DOHH2 (cell line): Measurements from ENCODE around the gene LYVE1.

Experiments
- H3F3A ChIP-seq: fragments of 200-600 bp; sonication (generic), shearing (Covaris generic); 2 replicates; pipeline ENCODE4 v1.6.0; 2016; ENCODE audit warnings: antibody characterized with exemption, mild to moderate bottlenecking; ENCODE audit not compliant: control insufficient read depth, insufficient read depth
- H3K27ac ChIP-seq: fragments of 200-600 bp; sonication (generic); 2 replicates; pipeline ENCODE4 v1.5.1; 2014; ENCODE audit warnings: low read depth, mild to moderate bottlenecking, low read length, moderate library complexity
- H3K27me3 ChIP-seq: fragments of 200-600 bp; sonication (generic); 2 replicates; pipeline ENCODE4 v1.6.1; 2014; ENCODE audit warnings: mild to moderate bottlenecking, low read length, mixed read lengths; ENCODE audit not compliant: control insufficient read depth
- H3K36me3 ChIP-seq: fragments of 200-600 bp; sonication (generic); 2 replicates; pipeline ENCODE4 v1.6.1; 2014; ENCODE audit warnings: mild to moderate bottlenecking, low read length, moderate library complexity, mixed read lengths; ENCODE audit not compliant: control insufficient read depth
- H3K4me1 ChIP-seq: fragments of 200-600 bp; sonication (generic); 2 replicates; pipeline ENCODE4 v1.6.1; 2014; ENCODE audit warnings: mild to moderate bottlenecking, low read length, mixed read lengths; ENCODE audit not compliant: control insufficient read depth
- H3K4me2 ChIP-seq: fragments of 200-600 bp; sonication (generic); 2 replicates; pipeline ENCODE4 v1.6.0; 2014; ENCODE audit warnings: mild to moderate bottlenecking, low read length, moderate library complexity
- H3K4me3 ChIP-seq: fragments of 200-600 bp; sonication (generic); 2 replicates; pipeline ENCODE4 v1.5.1; 2014; ENCODE audit warnings: mild to moderate bottlenecking, low read length, mixed read lengths
- H3K79me2 ChIP-seq: fragments of 200-600 bp; sonication (generic); 2 replicates; pipeline ENCODE4 v1.6.1; 2014; ENCODE audit warnings: mild to moderate bottlenecking, low read length, mixed read lengths; ENCODE audit not compliant: control insufficient read depth
- H3K9me2 ChIP-seq: fragments of 200-600 bp; sonication (generic); replicated peaks from 2 replicates; pipeline ENCODE4 v1.6.1; 2014; ENCODE audit warnings: mild to moderate bottlenecking, low read length, mixed read lengths; ENCODE audit not compliant: control insufficient read depth
- H3K9me3 ChIP-seq: fragments of 200-600 bp; sonication (generic); 2 replicates; pipeline ENCODE4 v1.6.1; 2014; ENCODE audit warnings: antibody characterized with exemption, low read length, mixed read lengths; ENCODE audit not compliant: control insufficient read depth, insufficient read depth
- H4K20me1 ChIP-seq: fragments of 200-600 bp; sonication (generic); 2 replicates; pipeline ENCODE4 v1.6.0; 2014; ENCODE audit warnings: low read depth, mild to moderate bottlenecking, antibody characterized with exemption, low read length, moderate library complexity; ENCODE audit not compliant: control insufficient read depth, insufficient read depth
- CTCF ChIP-seq: fragments of 200-600 bp; sonication (generic); IDR thresholded peaks from one replicate; pipeline ENCODE4 v1.5.1; 2014; ENCODE audit warnings: antibody characterized with exemption, mild to moderate bottlenecking, low read depth, low read length; ENCODE audit not compliant: poor library complexity, severe bottlenecking
- EZH2phosphoT487 ChIP-seq: fragments of 200-600 bp; sonication (generic); IDR thresholded peaks from 2 replicates; pipeline ENCODE4 v1.6.1; 2017; ENCODE audit warnings: borderline replicate concordance, mild to moderate bottlenecking, antibody characterized with exemption, low read length, moderate library complexity, mixed read lengths

LYVE1 gene

GRCh38 chr11:10561947-10562346 lies 6.5 kb downstream of the LYVE1 start:
- no peaks in the 10 kb centered on the region for H3K79me2 ChIP-seq
- no peaks in the 10 kb centered on the region for H3K9me2 ChIP-seq
- H3K27me3 ChIP-seq, result no peaks in the 10 kb centered on the region; the same call in 1 of the 2 replicates
- H3K4me3 ChIP-seq, result no peak overlapping the region
- H3K27ac ChIP-seq, result no peak overlapping the region
- no peaks in the 10 kb centered on the region for H3K9me3 ChIP-seq
- H3F3A ChIP-seq, result no peaks in the 10 kb centered on the region
- H3K4me2 ChIP-seq, result no peak overlapping the region
- H3K4me1 ChIP-seq, result no peaks in the 10 kb centered on the region
- H3K36me3 ChIP-seq, result no peaks in the 10 kb centered on the region
- TF ChIP-seq EZH2phosphoT487 (no peak), CTCF (no peak)
- H4K20me1 ChIP-seq, result no peaks in the 10 kb centered on the region

GRCh38 chr11:10561043-10561818 lies 7.2 kb downstream of the LYVE1 start:
- Histone ChIP-seq H3K27ac (no peak overlapping the region), H3F3A (no peaks in the 10 kb centered on the region), H3K4me1 (no peaks in the 10 kb centered on the region)

GRCh38 chr11:10558288-10558687 lies 10.2 kb downstream of the LYVE1 start:
- Histone ChIP-seq H3K9me2 (no peaks in the 10 kb centered on the region), H3F3A (no peaks in the 10 kb centered on the region), H3K79me2 (no peaks in the 10 kb centered on the region), H3K27ac (no peak overlapping the region), H3K4me2 (no peak overlapping the region), H3K36me3 (no peaks in the 10 kb centered on the region), H3K9me3 (no peaks in the 10 kb centered on the region), H3K4me1 (no peaks in the 10 kb centered on the region), H3K27me3 (no peaks in the 10 kb centered on the region), H3K4me3 (no peak overlapping the region), H4K20me1 (no peaks in the 10 kb centered on the region)
- no peak for TF ChIP-seq CTCF
- no peak for TF ChIP-seq EZH2phosphoT487

More at GRCh38 chr11:10561043-10561818, 7.2 kb downstream of the LYVE1 start:
- Histone ChIP-seq H3K9me2 (no peaks in the 10 kb centered on the region), H3K36me3 (no peaks in the 10 kb centered on the region), H3K4me3 (no peak overlapping the region), H4K20me1 (no peaks in the 10 kb centered on the region), H3K27me3 (no peaks in the 10 kb centered on the region), H3K79me2 (no peaks in the 10 kb centered on the region), H3K9me3 (no peaks in the 10 kb centered on the region), H3K4me2 (no peak overlapping the region)
- no peak for TF ChIP-seq EZH2phosphoT487
- no peak for TF ChIP-seq CTCF
